ENCODE results near the gene FOXO1.

The FOXO1 gene

DNA sequence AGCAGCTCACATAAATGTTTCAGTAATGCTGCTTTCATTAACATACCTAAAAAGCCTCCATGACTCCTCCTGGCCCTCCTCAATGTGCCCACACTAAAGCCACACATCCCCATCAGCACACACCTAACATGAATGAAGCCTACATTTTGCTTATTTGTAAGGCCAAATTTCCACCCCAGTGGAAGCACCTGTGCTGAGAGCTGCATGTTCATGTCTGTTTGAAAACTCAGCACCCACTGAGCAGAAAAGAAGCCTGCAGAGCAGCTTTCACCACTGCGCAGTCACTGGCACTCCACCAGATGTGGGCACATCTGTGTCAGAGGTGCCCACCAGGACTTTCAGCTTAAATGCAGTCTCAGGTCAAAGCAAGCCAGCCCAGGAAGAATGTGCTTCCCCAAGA lies 93.5 kb downstream of the FOXO1 start:
- DNase-seq: no peak

DNA sequence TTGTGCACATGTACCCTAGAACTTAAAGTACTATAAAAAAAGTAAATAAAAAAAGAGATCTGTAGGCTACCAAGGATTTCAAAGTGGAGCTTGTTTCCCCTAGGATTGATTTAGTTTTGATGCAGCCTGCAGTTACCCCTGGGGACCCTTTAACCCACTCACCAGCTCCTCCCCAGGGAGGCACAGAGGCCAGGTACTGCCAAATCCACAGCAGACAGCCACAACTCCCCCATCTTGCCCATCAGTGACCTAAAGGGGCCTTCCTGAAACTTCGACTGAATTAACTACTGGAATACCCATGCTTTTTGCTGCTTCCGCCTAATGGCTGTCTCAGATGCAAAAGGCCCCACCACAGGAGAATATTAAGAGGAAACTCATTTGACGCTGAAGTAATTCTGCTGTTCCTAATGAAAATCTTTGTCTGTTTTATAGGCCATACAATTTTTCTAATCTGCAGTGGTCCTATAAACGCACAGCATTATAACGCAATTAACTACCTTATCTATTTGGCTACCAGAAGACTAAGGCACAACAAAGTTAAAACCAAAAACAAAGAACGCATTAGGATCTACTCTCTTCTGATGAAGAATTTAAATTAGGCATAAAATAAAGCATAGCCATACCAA lies 95.0 kb downstream of the FOXO1 start:
- no peak for DNase-seq

DNA sequence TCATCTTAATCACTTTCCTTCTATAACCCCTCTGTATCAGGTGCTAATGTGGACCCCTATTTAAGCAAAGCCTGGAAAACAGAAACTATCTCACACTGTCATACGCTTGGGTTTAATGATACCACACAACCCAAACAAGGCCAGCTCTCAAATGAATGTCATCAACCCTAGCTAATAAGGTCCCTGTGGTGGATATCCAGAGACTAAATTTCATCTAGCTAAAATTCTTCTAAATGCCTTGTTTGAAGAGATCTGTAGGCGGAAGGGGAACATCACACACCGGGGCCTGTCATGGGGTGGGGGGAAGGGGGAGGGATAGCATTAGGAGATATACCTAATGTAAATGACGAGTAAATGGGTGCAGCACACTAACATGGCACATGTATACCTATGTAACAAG lies 95.5 kb downstream of the FOXO1 start:
- no peak for DNase-seq

DNA sequence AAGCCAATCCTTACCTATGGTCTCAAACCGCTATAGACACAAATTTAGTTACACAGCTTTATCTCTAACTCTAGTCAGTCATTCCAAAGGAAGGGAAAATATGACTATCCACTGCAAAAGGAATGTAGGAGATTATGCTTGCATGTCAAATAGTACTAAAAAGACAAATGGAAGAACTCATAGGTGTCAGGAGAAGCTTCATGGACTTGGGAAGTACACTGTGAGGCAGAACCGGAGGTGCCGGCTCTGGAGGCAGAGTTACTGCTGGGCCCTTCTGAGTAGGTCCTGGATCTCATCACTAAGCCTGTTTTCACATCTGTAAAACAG lies 97.5 kb downstream of the FOXO1 start:
- no peak for DNase-seq

DNA sequence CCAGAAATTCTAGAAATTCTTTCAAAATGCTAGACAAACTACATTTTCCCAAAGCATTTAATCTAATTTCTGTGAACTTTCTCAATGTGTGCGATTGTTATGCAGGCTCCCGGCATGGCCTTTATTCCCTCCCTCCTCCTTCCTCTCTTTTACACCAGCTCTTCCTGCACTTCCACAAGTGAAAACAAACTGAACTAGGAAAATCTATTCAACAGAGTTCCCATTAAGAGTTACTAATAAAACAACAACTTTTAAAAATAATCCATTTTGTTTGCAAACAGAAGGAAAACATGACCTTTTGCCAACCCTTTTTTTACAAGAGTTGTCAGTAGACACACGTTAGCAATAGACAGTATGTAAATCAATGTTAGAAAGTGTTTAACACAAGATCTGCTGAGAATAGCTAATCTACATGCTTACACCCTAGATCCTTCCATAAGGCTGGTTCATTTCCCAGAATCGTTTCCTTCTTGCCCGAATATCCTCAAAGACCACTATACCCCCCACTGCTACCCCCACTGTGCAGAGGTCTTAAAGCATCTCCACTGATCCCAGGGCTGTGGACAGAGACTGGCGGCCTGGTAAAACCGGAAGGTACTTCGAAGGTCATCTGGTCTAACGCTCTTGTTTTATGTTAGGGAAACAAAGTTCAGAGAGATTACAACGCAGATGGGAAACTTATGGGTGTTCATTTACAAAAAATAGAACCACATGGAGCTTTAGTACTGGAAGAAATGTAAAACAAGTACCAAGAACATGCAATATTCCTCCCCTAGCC lies 98.0 kb downstream of the FOXO1 start:
- DNase-seq: no peak

DNA sequence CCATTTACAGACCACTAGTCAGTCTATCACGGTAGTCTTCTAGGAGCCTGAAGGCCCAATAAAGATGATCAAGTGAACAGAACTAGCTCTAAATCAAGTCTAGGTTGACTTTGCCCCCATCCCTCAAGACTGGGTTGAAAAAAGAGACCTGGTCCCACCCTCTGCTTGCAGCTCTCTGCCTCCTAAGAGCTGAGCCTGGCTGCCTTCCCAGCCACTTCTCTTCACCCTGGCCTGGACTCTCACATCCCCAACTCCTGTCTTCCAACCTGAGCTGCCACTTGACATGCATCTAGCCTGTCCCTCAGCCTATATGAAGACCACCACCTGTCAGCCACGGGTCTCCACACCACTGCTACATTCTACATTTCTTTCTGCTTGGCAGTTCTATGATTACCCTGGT lies 99.6 kb downstream of the FOXO1 start:
- DNase-seq: no peak

DNA sequence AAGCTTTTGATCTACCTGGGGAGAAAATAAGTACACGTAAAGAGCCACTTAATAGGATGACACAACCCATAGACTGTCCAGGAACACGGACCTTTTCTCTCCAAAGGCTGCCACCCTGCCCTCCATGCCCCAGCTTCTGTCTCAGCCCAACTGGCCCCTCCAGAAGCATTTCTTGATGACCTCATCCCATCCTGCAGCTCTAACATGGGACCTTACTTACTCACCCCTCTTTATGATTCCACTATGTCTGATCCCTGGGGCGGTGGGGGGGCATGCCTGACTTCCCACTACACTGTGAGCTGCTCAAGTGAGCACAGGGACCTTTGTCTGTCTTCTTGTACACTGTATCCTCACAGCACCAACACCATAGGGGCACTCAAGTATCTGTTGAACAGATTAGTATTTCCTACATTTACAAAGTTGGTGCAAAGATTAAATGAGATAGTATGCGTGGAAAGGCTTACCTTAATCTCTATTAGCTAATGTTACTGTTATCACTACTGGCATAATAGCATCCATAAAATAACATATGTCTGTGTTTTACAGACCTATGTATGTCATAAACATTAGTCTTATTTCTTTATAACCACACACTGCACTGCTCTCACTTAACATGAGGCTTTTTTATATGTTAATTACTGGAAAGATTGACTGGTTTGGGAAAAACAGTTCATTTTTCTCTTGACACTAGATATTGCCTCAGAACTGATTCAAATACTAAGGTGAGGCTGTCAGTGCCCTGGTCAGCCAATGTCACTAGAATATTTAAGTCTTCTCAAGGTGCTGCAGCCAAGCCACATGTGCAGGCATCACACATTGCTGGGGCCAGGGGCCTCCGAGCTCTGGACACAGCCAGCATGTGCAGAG lies 100.9 kb downstream of the FOXO1 start:
- DNase-seq: no peak

DNA sequence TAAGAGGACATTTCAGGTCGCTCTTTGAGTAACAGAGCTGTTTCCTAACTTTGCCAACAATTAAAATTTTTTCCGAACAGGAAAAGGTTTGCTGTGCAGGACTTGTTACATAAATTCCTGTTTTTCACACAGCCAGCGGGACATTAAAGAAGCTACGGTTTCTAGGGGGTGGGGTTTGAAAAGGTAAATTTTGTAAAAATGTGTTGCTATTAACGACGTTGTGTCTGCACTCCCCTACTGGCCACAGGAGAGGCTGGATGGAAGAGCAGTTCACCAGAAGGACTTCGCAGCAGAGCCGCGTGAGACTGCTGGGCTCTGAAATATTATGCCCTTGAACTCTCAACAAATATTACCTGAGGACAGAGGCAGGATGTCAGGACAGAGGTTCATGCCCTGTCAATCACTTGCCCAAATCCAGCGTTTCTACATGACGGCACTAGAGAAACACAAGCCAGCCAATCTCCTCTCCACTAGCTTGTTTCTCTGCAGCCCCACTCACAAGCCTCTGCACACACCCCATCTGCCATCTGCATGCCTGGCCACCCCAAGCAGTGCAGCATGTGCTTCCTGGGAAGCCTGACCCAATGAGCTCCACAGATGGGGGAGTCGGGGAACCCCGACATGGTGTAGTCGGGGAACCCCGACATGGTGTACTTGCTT lies 102.0 kb downstream of the FOXO1 start:
- no peak for DNase-seq

DNA sequence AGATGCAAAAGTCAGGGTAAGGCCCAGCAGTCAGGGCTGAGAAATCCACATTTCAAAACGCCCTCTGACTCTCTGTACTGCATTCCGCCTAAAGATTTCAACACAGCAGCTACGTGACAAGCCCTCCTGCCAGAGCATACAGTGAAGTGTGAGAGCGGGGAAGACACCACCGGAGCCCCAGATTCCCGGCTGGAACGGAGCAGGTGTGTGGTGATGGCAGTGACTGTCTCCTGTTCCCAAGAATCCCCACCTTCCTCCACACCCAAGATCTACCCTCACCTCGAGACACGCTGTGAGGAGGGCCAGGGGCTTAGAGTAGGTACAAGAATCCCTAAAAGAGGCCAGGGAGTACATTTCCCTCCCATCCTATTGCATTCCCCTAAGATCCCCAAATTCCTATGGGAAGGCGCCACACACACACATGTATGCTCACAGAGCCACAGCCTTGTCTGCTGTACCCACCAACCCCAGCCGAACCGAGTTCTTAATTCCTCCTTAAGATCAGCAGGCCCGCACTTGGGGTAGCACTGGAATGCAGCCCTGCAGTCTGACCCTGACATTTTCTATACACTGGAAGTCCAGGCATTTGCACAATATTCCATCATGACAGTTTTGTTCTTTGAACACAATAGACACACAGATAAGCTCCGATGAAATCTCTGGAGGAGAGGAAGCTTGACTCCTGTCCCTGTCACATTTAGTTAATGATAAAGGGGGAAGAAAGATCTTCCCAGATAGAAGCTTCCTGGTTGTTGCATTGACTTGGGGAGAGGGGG lies 102.9 kb downstream of the FOXO1 start:
- no peak for DNase-seq

DNA sequence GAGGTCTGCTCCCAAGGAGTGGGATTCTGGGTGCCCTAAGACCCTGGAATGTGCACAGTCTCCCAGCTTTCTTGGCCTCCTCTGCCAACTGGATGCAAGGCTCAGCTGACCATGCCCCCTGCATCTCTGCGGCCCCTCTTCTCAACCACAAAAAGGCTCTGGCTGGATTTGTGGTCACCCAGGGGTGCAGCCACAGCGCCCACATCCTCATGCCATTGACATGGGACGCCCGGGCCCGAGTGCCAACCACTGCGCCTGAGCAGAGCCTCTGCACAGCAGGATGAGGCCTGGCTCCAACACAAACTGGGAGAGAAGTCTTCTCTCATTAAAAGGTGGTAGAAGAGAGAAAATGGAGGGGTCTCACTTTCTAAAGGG lies 103.5 kb downstream of the FOXO1 start:
- no peak for DNase-seq

DNA sequence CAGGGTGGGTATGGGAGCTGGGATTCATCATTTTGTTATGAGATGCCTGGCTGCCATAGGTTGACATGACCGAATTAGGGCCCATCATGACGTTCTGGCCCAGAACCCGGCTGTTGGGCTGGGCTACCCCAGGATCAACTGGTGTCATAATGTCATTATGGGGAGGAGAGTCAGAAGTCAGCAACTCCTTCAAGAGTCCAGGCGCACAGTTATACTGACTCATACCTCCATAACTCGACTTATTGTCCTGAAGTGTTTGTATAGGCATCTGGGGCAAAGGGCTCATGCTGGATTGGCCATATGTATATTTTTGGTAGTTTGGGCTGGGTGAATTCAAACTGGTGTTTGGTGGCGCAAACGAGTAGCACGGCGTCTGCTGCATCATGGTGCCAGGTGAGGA lies 106.5 kb downstream of the FOXO1 start:
- no peak for DNase-seq

DNA sequence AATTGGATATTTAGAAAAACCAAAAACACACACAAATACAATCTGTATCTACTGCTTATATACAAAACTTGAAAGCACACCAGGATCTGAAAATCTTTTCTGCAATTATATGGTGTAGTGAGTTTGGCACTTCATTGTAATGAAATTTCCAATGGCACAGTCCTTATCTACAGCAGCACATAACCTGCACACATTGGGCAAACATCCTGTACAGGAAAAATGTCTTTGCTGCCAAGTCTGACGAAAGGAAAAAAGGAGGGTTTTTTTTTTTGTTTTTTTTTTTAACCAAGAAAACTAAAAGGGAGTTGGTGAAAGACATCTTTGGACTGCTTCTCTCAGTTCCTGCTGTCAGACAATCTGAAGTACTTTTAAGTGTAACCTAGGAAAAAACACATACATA lies 107.8 kb downstream of the FOXO1 start:
- no peak for DNase-seq

DNA sequence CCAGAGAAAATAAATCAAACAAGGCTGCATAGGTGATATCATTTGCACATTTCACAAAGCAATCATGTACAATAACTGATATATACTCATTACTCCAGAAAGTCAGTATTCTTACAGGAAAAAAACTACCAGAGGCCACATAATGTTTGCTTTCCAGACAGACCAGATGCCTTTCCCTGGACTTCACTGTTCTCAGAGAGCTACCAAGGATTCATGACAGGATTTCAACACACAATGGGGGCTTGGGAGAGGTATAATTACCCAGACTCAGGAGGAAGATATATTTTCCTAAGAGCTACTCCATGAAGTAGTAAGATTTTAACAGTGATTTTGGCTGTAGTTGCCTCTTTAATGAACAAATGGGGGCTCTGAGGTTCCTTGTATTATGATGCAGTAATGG lies 110.0 kb downstream of the FOXO1 start:
- no peak for DNase-seq

DNA sequence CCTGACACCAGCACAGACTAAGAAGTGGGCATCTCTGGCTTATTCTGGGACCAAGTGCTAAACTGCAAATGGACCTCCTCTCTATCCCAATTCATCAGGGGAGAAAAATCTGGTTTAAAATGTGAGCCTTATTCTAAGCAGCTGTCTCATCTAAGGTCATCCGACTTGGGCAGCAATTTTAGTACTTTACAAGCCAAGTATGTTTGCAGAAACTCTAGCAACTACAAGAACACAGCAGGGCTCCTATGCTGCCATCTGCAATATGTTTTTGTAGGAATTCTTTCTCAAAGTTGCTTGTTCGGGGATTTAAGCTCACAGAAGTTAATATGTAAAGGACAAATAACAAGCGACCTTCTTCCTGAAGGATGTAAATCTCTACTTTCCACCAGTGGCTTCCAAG lies 113.1 kb downstream of the FOXO1 start:
- DNase-seq: no peak

DNA sequence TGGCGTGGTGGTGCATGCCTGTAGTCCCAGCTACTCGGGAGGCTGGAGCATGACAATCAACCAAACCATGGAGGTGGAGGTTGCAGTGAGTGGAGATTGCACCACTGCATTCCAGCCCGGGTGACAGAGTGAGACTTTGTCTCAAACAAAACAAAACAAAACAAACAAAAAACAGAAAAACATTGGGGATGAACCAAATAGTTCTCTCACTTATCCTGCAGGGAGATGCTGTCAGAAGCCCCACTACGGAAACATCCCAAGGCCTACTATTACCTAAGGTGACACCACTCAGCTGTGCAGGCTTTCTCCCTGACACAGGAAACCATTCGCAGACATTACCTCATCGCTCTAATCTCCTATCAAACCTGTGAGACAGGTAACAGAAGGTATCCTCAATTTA lies 113.5 kb downstream of the FOXO1 start:
- no peak for DNase-seq

DNA sequence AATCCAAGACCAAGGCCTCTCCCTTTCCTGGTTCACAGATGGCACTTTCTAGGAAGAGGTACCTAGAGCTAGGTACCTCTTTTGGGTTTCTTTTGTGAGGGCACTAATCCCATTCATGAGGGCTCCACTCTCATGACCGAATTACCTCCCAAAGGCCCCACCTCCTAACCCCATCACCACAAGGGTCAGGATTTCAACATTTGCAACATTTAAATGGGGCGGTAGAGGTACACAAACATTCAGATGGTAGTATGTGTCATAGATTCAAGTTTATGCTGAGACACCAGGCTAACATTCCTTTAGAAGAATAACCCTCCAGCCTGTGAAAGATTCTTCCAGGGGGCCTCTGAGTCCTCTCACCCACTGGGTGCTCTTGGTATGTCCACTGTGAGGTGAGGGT lies 116.3 kb downstream of the FOXO1 start:
- DNase-seq: no peak

DNA sequence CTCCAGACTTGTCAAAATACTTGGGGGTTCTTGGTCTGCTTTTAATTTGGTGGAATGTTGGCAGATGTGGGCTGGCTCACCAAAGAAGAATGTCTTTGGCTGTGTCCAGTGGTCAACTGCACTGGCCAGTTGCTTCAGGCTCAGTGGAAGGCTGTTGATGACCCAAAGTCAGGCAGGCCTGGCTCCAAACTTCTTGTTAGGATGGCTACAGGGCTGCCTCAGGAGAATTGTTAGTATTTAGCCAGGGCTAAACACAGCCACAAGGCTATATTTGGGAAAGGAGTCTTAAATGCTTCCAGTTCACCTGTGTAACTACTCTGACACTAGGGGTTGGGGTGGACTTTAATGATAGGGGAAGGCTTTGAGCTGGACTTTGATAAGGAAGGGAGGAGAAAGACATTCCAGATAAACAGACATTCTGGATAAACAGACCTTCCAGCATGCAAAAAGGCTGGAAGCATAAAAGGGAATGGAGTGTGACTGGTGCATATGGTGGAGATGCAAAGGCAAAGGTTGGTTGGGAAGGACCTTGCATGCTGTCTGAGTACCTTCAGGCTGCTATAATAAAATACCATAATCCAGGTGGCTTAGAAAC lies 116.8 kb downstream of the FOXO1 start:
- no peak for DNase-seq

DNA sequence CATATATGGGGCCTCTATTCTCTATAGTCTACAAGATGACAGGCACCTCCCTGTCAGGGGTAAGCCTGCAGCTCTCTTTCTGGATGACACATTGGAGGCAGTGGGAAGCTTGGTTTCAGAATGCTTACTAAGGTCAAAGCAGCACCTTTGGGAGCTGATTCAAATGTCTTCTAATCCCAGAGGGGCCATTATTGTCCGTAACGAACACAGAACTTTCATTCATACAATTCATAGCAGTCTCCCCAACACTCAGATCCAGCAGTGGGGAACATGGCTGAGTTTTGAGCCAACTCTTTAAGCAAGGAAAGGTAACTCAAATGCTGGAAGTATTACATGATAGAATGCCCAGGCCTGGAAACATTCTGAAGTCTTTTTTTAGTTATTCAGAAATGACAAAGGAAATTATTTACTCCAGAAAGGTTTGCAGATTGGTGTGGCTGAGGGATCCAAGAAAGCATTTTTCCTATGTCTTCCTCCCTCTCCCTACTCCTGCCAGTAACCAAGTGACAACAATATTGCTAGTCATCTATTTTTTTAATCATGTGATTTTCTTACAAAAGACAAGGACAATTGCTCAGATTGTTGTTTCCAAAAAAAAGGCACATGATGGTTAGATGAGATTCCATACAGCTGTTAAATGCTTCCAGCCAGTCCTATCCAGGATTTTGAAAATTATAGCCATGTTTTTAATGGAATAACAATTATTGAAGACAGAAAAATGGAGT lies 118.7 kb downstream of the FOXO1 start:
- no peak for DNase-seq

DNA sequence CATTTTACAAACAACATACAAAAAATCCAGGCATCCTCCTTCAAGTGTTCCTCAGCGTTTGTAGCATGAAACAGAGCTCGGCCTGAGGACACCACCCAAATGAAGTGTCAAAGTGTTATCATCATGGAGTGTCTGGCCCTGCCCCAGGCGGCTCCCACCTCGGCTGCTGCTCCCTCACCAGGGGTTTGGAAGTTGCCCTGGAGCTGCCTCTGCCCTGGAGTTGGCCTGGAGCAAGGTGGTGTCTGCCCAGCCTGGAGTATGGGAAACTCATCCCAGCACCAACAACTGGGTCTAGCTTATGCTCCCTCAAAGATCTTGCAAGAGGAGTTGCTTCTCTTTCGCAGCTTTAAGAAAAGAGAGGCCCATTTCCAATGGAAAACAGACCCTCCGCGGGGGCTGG lies 120.4 kb downstream of the FOXO1 start:
- DNase-seq: no peak

DNA sequence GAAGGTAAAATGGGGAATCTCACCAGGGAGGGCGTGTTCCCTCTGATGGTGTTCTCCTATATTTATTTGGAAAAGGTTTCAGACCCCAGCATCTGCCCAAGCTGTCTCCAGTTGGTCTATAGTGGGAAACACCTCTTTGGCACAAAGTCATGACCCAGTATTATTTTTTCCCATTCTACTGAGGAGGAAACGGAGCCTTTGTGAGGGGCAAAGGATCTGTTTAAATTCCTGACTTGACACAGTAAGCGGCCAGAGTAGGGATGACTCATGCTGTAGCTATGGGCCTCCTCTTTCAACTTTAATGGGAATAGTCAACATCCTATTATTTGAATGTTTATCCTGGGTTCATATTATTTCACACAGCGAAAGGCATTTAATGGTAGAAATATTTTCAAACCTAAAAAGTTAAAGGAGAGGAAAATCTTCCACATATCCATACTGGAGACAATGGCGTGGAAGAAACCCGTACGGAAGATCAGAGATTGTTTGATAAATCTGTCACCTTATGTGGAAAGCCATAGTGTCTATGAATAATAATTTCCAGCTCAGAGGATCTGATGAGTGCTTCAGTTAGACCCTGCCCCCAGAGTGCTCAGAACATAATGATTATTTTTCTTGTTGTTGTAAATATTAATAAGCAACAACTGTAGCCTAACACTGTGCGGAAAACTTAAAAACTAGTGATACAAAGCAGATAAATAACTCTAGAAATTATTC lies 126.0 kb downstream of the FOXO1 start:
- no peak for DNase-seq

Measured in NCI-H524 (cell line).